ENCODE data around the gene PLEKHG5. TPM values are rescaled to one million over a fixed set of nuclear protein-coding genes. Genes with fewer than 3 reads are reported as not detected.

Gene PLEKHG5
- total and polyA plus RNA-seq, 12 donors, result 2.0 to 96.3 (median 18.4) TPM

DNA sequence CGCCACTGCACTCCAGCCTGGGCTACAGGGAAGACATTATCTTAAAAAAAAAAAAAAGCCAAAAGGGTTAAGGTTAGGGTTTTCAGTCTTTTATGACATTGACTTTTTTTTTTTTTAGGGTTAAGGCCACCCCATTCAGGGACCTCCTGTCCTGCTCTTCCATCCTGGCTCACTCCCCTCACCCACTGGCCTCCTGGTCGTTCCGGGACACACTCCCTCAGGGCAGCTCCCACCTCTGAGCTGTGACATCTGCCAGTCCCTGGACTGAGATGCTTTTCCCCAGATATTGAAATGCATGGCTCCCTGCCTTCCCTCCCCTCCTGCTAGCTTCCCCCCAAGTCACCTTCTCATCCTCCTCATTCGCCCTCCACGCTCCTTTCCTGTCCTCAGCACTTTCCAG lies 9.6 kb downstream of the PLEKHG5 start:
- TF ChIP-seq CTCF (IDR thresholded peaks at IDR 0.05), result no peak
- no peak for TF ChIP-seq POLR2A (IDR thresholded peaks at IDR 0.05)
- Histone ChIP-seq H3K4me1 (replicated peaks in 1 of 2) (peaks cover 0 to 14% of the 10 kb centered on the region in 2 donors), H3K27ac (no peak overlapping the region), H3K9me3 (replicated peaks in 1 of 3) (no peaks in the 10 kb centered on the region), H3K36me3 (replicated peaks in 1 of 2) (peaks cover 0 to 5% of the 10 kb centered on the region in 2 donors), H3K4me3 (no peak overlapping the region), H3K27me3 (no peaks in the 10 kb centered on the region)
- intact Hi-C loops (cut with DNase I), result loop anchor here (10.0 kb wide), 1 partner anchor 163 kb away; no protein-coding TSS in a partner anchor
- WGBS, 4 donors, result 87 to 91% (median 89%) methylated on average over 5 of the region's 5 CpGs
- no peak for DNase-seq

DNA sequence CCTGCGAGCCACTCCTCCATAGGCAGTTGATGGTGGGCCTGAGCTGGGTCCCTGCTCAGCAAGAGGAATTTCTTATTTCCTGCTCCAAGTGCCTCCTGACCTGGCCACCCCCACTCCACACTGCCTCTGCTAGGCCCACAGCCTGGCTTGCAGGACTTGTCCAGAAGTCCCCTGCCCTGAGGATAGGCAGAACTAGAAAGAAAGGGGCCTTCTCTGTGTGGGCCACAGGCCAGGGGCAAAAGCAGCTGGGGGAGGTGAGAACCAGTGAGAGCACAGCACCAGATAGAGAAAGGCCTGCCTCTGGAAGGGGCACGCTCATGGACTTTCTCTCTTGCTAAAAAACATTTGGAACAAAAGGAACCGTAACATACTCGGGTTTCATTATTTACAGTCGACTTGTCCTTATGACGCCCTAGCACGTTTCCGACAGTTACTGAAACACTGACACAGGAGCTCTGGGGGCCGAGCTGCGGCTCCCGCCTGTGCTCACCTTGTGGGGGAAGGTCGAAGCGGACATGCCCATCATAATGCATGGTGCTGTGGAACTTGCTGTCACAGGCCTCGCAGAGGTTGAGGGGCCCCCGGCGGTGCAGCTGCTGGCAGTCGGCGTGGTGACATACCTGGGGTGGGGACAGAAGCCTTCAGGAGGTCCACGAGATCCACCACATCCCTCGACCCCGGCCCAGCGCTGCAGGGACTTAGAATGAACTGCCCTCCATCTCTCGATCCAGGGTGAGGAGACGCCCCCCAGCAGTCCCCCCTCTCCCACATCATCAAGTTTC lies 14.2 kb downstream of the PLEKHG5 start:
- TF ChIP-seq POLR2A (IDR thresholded peaks at IDR 0.05), result no peak
- intact Hi-C loops (cut with DNase I), result no loop called here

GRCh38 chr1:6476483-6476882 lies 15.0 kb downstream of the PLEKHG5 start:
- Histone ChIP-seq H3K27ac (no peak overlapping the region), H3K27me3 (no peaks in the 10 kb centered on the region), H3K4me1 (replicated peaks in 1 of 2) (no peaks in the 10 kb centered on the region), H3K36me3 (replicated peaks in 1 of 2) (peaks cover 0 to 34% of the 10 kb centered on the region in 2 donors), H3K9me3 (replicated peaks in 1 of 3) (no peaks in the 10 kb centered on the region), H3K4me3 (no peak overlapping the region)
- no peak for TF ChIP-seq CTCF (IDR thresholded peaks at IDR 0.05)
- TF ChIP-seq POLR2A (IDR thresholded peaks at IDR 0.05), result no peak
- intact Hi-C loops (cut with DNase I), result no loop called here
- 94 to 98% (median 96%) methylated on average over 5 of the region's 5 CpGs for WGBS, 4 donors
- no peak for DNase-seq

More for the DNA sequence above, 14.2 kb downstream of the PLEKHG5 start:
- no peak overlapping the region for H3K27ac ChIP-seq
- DNase-seq, result no peak
- no peak overlapping the region for H3K4me3 ChIP-seq
- H3K27me3 ChIP-seq, result no peaks in the 10 kb centered on the region
- H3K9me3 ChIP-seq (replicated peaks in 1 of 3), result no peaks in the 10 kb centered on the region
- no peaks in the 10 kb centered on the region for H3K4me1 ChIP-seq (replicated peaks in 1 of 2)
- WGBS, 4 donors, result 88 to 91% (median 89%) methylated on average over 23 to 24 of the region's 24 CpGs
- peaks cover 0 to 27% of the 10 kb centered on the region in 2 donors for H3K36me3 ChIP-seq (replicated peaks in 1 of 2)

- Histone ChIP-seq H3K4me3 (no peak overlapping the region), H3K27ac (no peak overlapping the region), H3K9me3 (replicated peaks in 1 of 3) (no peaks in the 10 kb centered on the region), H3K36me3 (replicated peaks in 1 of 2) (peaks cover 0 to 40% of the 10 kb centered on the region in 2 donors), H3K27me3 (no peaks in the 10 kb centered on the region), H3K4me1 (replicated peaks in 1 of 2) (no peaks in the 10 kb centered on the region)
- WGBS, 4 donors, result 28 to 61% (median 33%) methylated on average over 8 to 33 of the region's 33 CpGs
- peak in 6 of 7 donors; percentile 51 to 80 (median 66) for DNase-seq
- no peak for TF ChIP-seq POLR2A (IDR thresholded peaks at IDR 0.05)
- peak; percentile 70 to 88 (median 75) for TF ChIP-seq CTCF (IDR thresholded peaks at IDR 0.05)
- intact Hi-C loops (cut with DNase I), result no loop called here
These were observed 15.9 kb downstream of the PLEKHG5 start for GRCh38 chr1:6475381-6476133.

Data from adrenal gland (tissue), 12 donors.